Measurements from ENCODE around the gene CRBN.

The CRBN gene

GRCh38 chr3:3109407-3110298 is 69.8 kb downstream of the CRBN start:
- no peak for DNase-seq

DNA sequence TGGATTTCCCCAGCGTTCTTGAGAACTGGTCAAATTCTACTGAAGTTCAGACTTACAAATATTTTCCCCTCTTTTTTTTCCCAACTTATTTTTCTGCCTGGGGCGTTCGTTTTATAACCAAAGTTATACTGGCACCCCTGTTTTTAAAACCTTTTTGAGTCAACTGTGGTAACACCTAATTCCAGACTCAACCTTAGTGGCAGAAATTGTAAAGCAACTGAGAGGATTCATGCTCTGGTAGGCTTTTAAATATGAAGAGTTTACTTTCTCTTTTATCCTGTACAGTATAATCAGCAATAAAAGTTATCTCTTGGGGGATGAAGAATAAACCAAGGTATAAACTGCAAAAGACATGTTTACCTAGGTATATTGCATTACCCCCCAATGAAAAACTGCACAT is 71.6 kb downstream of the CRBN start:
- DNase-seq = no peak

DNA sequence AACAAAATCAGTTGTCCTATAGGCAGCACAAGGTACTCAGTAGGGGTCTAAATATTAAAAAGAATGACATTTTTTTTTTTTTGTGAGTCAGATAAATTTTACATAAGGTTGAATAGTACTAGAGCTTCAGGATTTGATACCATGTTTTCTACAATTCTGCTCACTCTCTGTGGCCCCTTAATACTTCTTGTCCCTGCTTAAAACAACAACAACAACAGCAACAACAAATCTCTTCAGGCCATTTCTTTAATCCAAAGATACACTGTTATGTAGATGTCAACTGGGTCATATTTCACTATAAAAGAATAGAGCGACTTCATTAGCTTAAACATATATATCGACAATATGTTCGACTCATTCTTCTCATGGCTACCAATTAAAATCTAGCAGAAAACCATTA is 72.3 kb downstream of the CRBN start:
- DNase-seq = no peak

DNA sequence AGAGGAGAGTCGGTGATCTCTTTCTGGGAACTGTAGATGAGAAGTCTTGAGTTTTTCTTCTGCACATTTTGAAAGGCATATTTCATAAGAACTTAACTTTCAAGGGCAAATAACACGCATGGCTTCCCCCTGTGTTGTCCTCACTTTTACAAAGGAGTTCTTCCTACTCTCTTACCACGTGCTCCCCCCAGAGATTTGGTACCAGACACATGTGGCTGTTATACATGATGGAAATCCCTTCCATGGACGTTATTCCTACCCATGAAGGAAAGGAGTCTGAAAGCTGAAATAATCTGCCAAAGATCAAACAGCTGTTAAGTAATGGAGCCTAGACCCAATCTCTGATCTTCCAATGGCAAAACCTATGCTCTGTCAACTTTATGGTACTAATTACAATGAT is 73.7 kb downstream of the CRBN start:
- DNase-seq = no peak

GRCh38 chr3:3105246-3105645 is 74.2 kb downstream of the CRBN start:
- DNase-seq = no peak

GRCh38 chr3:3102751-3103150 is 76.7 kb downstream of the CRBN start:
- DNase-seq = no peak

GRCh38 chr3:3101660-3102458 is 77.6 kb downstream of the CRBN start:
- no peak for DNase-seq

Data from NCI-H1436 treated with DMSO at 0.1 percent for 48 hours (cell line).